Activated CD8-positive, alpha-beta memory T cell treated with anti-CD3 and anti-CD28 coated beads, Interleukin-2, amount 50 U/mL, for 24 hours (primary cell): ENCODE data around the gene DCC.

Experiments used
- DNase-seq: peaks from one replicate; pipeline ENCODE4 v3.0.0-alpha.2; 2020; ENCODE audit errors: extremely low read depth

DCC gene

GRCh38 chr18:52682260-52682659 is 342.3 kb downstream of the DCC start:
- no peak for DNase-seq

- no peak for DNase-seq
Observed at GRCh38 chr18:52685316-52685715, 345.3 kb downstream of the DCC start.

- DNase-seq, result no peak
Observed at GRCh38 chr18:52691841-52692240, 351.8 kb downstream of the DCC start.

- DNase-seq, result no peak
Observed at GRCh38 chr18:52694804-52695203, 354.8 kb downstream of the DCC start.

GRCh38 chr18:52700116-52700515 is 360.1 kb downstream of the DCC start:
- no peak for DNase-seq

- DNase-seq, result no peak
Observed at GRCh38 chr18:52700816-52701215, 360.8 kb downstream of the DCC start.

GRCh38 chr18:52701219-52701935 is 361.4 kb downstream of the DCC start:
- DNase-seq, result no peak

- no peak for DNase-seq
Observed at GRCh38 chr18:52715421-52715820, 375.4 kb downstream of the DCC start.

GRCh38 chr18:52715991-52716390 is 376.0 kb downstream of the DCC start:
- DNase-seq, result no peak

GRCh38 chr18:52716973-52717372 is 377.0 kb downstream of the DCC start:
- no peak for DNase-seq

GRCh38 chr18:52722904-52723303 is 382.9 kb downstream of the DCC start:
- DNase-seq, result no peak

GRCh38 chr18:52723550-52723970 is 383.6 kb downstream of the DCC start:
- DNase-seq, result no peak

- no peak for DNase-seq
Observed at GRCh38 chr18:52730972-52731619, 391.1 kb downstream of the DCC start.

GRCh38 chr18:52738946-52739345 is 398.9 kb downstream of the DCC start:
- DNase-seq, result no peak

- DNase-seq, result no peak
Observed at GRCh38 chr18:52746986-52747385, 407.0 kb downstream of the DCC start.

- no peak for DNase-seq
Observed at GRCh38 chr18:52747869-52748268, 407.9 kb downstream of the DCC start.

GRCh38 chr18:52748343-52748742 is 408.3 kb downstream of the DCC start:
- no peak for DNase-seq

- no peak for DNase-seq
Observed at GRCh38 chr18:52749542-52749941, 409.5 kb downstream of the DCC start.

GRCh38 chr18:52750995-52751394 is 411.0 kb downstream of the DCC start:
- DNase-seq, result no peak

- DNase-seq, result no peak
Observed at GRCh38 chr18:52764316-52764715, 424.3 kb downstream of the DCC start.

- no peak for DNase-seq
Observed at GRCh38 chr18:52766002-52766545, 426.1 kb downstream of the DCC start.

- no peak for DNase-seq
Observed at GRCh38 chr18:52781113-52781512, 441.1 kb downstream of the DCC start.

GRCh38 chr18:52791321-52791720 is 451.3 kb downstream of the DCC start:
- no peak for DNase-seq
